Stomach smooth muscle (tissue), 2 donors: Measurements from ENCODE around the gene RAB25.
"Not testable (repeated sequence)": the region's sequence is repeated elsewhere in the genome, so short reads cannot be mapped to it uniquely, and the experiment has no call there.

Source experiments
- H3K27ac ChIP-seq: one replicate; pipeline ENCODE4 v1.7.0; 2013; ENCODE audit warnings: mild to moderate bottlenecking, low read length, inconsistent platforms
- H3K27me3 ChIP-seq, 2 donors: one replicate each; pipeline ENCODE4 v1.7.0; 2013; ENCODE audit warnings: low read length in 2 of 2; ENCODE audit not compliant: insufficient read depth in 2 of 2, control insufficient read depth in 1 of 2
- H3K36me3 ChIP-seq, 2 donors: one replicate each; pipeline ENCODE4 v1.7.0; 2013; ENCODE audit warnings: low read length in 2 of 2; ENCODE audit not compliant: control insufficient read depth in 2 of 2, insufficient read depth in 2 of 2
- H3K4me1 ChIP-seq: one replicate; pipeline ENCODE4 v1.7.0; 2013; ENCODE audit warnings: low read length; ENCODE audit not compliant: control insufficient read depth, insufficient read depth
- H3K4me3 ChIP-seq, 2 donors: one replicate each; pipeline ENCODE4 v1.7.0; 2013; ENCODE audit warnings: low read length in 2 of 2
- H3K9ac ChIP-seq, 2 donors: one replicate each; pipeline ENCODE4 v1.7.0; 2013; ENCODE audit warnings: low read length in 2 of 2, mild to moderate bottlenecking in 1 of 2
- H3K9me3 ChIP-seq, 2 donors: one replicate each; pipeline ENCODE4 v1.7.0; 2013; ENCODE audit warnings: low read length in 2 of 2; ENCODE audit not compliant: control insufficient read depth in 2 of 2
- donor health status: healthy.
- donor health status: Pancreatic carcinoma.

Gene RAB25

DNA sequence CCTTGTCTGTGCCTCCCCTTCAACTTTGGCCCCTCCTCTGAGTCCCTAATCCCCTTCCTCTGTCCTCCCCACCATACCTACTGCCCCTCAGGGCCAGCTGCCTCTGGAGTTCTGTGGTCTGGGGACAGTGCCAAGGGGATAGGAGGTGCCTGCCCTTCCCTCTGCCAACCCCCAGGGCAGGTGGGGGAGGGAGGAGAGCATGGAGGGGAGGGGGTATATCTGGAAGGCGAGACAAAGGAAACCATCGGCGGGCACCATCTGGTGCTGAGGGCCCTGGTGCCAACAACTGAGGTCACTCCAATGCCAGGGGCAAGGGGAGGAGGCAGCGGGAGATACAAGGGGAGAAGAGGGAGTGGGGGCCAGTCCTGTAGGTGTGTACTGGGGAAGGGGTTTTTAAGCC lies 9.6 kb downstream of the RAB25 start:
- H3K36me3 ChIP-seq = no peaks in the 10 kb centered on the region
- no peak overlapping the region for H3K4me3 ChIP-seq
- H3K9ac ChIP-seq = no peak overlapping the region
- no peaks in the 10 kb centered on the region for H3K9me3 ChIP-seq
- H3K27me3 ChIP-seq = peaks cover 0 to 7% of the 10 kb centered on the region in 2 donors
- H3K27ac ChIP-seq = no peak overlapping the region
- no peaks in the 10 kb centered on the region for H3K4me1 ChIP-seq

GRCh38 chr1:156071332-156071816 lies 10.4 kb downstream of the RAB25 start:
- H3K9ac ChIP-seq, H3K4me1 ChIP-seq, H3K4me3 ChIP-seq, H3K27ac ChIP-seq, H3K27me3 ChIP-seq, H3K36me3 ChIP-seq, H3K9me3 ChIP-seq: not testable (repeated sequence)

DNA sequence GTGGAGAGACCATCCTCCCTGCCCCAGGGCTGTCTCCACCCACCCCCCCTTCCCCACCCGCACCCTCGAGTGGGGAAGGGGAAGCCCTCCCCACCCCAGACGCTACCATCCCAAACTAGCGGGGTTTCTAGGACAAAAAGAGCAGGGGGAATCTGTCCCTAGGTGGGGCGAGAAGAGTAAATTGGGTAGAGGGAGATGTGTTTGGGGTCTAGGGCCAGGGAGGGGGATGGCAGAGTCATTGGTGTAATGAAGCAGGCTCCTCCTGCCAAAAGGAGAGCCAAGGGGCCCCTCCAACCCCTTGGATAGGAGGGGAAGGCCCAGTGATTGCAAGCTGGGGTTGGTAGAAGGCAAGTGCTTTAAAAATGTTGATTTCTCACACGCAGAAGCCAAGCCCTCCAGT lies 11.3 kb downstream of the RAB25 start:
- peaks cover 0 to 6% of the 10 kb centered on the region in 2 donors for H3K27me3 ChIP-seq
- peaks cover 15% of the 10 kb centered on the region for H3K4me1 ChIP-seq
- H3K36me3 ChIP-seq = no peaks in the 10 kb centered on the region
- H3K9me3 ChIP-seq = no peaks in the 10 kb centered on the region
- H3K4me3 ChIP-seq = no peak overlapping the region
- no peak overlapping the region for H3K27ac ChIP-seq
- H3K9ac ChIP-seq = no peak overlapping the region

- H3K27ac ChIP-seq = no peak overlapping the region
- H3K4me1 ChIP-seq = peaks cover 16% of the 10 kb centered on the region
- peaks cover 0 to 5% of the 10 kb centered on the region in 2 donors for H3K27me3 ChIP-seq
- no peak overlapping the region for H3K9ac ChIP-seq
- H3K4me3 ChIP-seq = no peak overlapping the region
- H3K36me3 ChIP-seq = no peaks in the 10 kb centered on the region
- no peaks in the 10 kb centered on the region for H3K9me3 ChIP-seq
Observed at GRCh38 chr1:156073110-156073687, 12.2 kb downstream of the RAB25 start.

GRCh38 chr1:156073740-156074139 lies 12.8 kb downstream of the RAB25 start:
- H3K27ac ChIP-seq = no peak overlapping the region
- H3K9ac ChIP-seq = no peak overlapping the region
- no peaks in the 10 kb centered on the region for H3K9me3 ChIP-seq
- no peaks in the 10 kb centered on the region for H3K36me3 ChIP-seq
- H3K4me1 ChIP-seq = peaks cover 16% of the 10 kb centered on the region
- H3K27me3 ChIP-seq = peaks cover 0 to 5% of the 10 kb centered on the region in 2 donors
- H3K4me3 ChIP-seq = no peak overlapping the region

GRCh38 chr1:156074661-156075060 lies 13.7 kb downstream of the RAB25 start:
- Histone ChIP-seq H3K4me1 (peaks cover 16% of the 10 kb centered on the region), H3K4me3 (no peak overlapping the region), H3K9me3 (no peaks in the 10 kb centered on the region), H3K9ac (no peak overlapping the region), H3K36me3 (no peaks in the 10 kb centered on the region), H3K27me3 (peaks cover 0 to 5% of the 10 kb centered on the region in 2 donors), H3K27ac (no peak overlapping the region)

- Histone ChIP-seq H3K4me3 (no peak overlapping the region), H3K27me3 (peaks cover 0 to 3% of the 10 kb centered on the region in 2 donors), H3K27ac (no peak overlapping the region), H3K36me3 (no peaks in the 10 kb centered on the region), H3K4me1 (peaks cover 16% of the 10 kb centered on the region), H3K9ac (no peak overlapping the region), H3K9me3 (no peaks in the 10 kb centered on the region)
Observed at GRCh38 chr1:156075162-156075561, 14.2 kb downstream of the RAB25 start.

DNA sequence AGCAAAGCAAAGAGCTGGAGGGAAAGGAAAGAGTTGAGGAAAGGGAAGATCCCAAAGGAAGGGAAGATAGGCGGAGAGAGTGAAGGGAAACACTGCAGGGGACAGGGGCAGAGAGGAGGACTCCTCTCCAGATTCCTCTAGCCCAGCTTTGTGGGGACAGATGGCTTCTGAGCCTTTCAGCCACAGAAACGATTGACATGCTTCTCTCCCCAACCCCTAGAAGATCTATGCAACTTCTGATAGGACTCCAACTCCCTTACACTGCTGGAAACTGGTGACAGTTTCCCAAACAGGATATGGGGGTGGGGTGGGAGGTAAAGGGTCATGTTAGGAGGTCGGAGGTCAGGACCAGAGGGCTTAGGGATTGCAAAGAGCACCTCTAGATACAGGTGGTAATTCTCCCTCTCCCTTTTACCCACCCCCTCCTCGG lies 14.8 kb downstream of the RAB25 start:
- no peaks in the 10 kb centered on the region for H3K9me3 ChIP-seq
- peak overlapping the region in 1 of 2 donors; percentile 39 for H3K9ac ChIP-seq
- H3K27ac ChIP-seq = no peak overlapping the region
- peaks cover 0 to 2% of the 10 kb centered on the region in 2 donors for H3K27me3 ChIP-seq
- no peaks in the 10 kb centered on the region for H3K36me3 ChIP-seq
- peaks cover 16% of the 10 kb centered on the region for H3K4me1 ChIP-seq
- H3K4me3 ChIP-seq = peak overlapping the region; percentile 68 to 75

DNA sequence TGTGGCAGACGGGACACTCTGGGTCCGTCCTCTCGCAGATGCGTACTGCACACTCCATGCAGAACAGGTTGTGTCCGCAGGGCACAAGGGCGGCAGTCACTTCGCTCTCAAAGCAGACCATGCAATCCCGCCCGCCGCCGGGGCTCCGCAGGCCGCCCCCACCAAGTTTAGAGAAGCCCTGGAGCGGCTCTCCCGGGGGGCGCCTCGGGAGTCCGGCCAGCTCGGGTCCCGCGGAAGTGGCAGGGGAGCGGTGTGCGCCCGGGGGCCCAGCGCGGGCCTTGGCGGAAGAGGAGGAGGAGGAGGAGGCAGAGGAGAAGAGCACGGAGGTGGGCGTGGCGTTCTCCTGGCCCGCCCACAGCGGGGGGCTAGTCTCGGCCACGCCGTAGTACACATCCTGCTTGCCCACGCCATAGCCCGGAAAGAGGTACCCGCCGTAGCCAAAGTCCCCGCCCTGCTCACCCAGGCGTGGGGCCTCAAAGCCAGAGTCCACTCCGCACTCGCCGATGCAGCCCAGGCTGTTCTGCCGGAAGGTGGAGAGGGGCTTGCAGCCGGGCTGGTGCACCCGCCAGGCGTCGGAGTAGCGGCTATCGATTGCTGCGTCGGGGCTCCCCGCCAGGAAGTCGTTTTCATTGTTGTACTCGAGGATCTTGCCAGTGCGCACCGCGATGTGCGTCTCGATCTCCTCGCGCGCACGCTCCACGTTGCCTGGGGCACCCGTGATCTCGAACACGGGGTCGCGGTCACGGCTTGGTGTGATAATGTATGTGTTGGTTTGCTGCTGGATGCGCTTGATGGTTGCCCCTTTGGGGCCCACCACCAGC lies 15.9 kb downstream of the RAB25 start:
- H3K4me1 ChIP-seq = peaks cover 20% of the 10 kb centered on the region
- peak overlapping the region; percentile 41 for H3K27ac ChIP-seq
- H3K27me3 ChIP-seq = peaks cover 0 to 2% of the 10 kb centered on the region in 2 donors
- peak overlapping the region; percentile 68 to 75 for H3K4me3 ChIP-seq
- H3K9me3 ChIP-seq = no peaks in the 10 kb centered on the region
- H3K9ac ChIP-seq = peak overlapping the region; percentile 36 to 39
- no peaks in the 10 kb centered on the region for H3K36me3 ChIP-seq

DNA sequence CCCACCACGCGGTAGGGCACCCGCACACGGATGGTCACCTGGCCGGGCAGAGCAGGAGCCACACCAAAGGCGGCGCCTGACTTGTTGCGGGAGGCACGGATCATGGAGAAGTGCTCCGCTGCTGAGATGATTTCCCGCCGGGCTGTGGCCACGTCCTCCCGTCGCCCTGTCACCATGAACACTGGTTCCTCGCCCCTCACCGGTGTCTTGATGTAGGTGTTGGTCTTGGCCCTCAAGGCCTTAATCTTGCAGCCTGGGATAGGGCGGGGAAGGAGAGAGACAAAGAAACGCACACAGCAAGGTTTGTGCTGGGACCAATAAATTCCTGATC lies 16.4 kb downstream of the RAB25 start:
- H3K4me1 ChIP-seq = peaks cover 20% of the 10 kb centered on the region
- H3K27me3 ChIP-seq = peaks cover 0 to under 1% of the 10 kb centered on the region in 2 donors
- peak overlapping the region in 1 of 2 donors; percentile 39 for H3K9ac ChIP-seq
- H3K27ac ChIP-seq = no peak overlapping the region
- H3K4me3 ChIP-seq = peak overlapping the region; percentile 68 to 75
- no peaks in the 10 kb centered on the region for H3K36me3 ChIP-seq
- H3K9me3 ChIP-seq = no peaks in the 10 kb centered on the region

DNA sequence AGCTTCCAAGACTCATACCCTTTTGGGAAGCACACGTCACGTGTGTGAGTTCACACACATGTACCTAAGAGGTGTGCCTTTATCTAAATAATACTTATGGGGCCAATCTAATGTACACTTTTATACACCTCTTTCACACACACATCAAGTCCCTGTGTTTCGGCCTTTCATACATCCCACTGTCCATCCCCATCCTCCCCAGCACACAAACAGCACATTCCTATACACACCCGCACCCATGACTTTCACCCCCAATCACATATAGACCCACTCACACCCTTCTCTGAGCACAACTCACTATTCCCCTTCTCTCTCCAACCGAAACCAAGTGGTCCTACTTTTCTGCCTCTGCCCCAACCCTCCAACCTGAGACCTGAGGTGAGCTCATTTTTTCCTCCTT lies 17.8 kb downstream of the RAB25 start:
- H3K4me1 ChIP-seq = peaks cover 26% of the 10 kb centered on the region
- H3K27ac ChIP-seq = no peak overlapping the region
- no peaks in the 10 kb centered on the region for H3K36me3 ChIP-seq
- H3K4me3 ChIP-seq = no peak overlapping the region
- H3K27me3 ChIP-seq = no peaks in the 10 kb centered on the region
- no peak overlapping the region for H3K9ac ChIP-seq
- no peaks in the 10 kb centered on the region for H3K9me3 ChIP-seq
